B cell (primary cell): ENCODE measurements around the gene GYS1. TPM values are rescaled to one million over a fixed set of nuclear protein-coding genes. Genes with fewer than 3 reads are reported as not detected.

Source experiments
- ATAC-seq: fragments of 200-7000 bp; cut with Tn5 transposase; one replicate; pipeline ENCODE4 v1.10.0; 2021; ENCODE audit warnings: low read depth, mild to moderate bottlenecking, moderate number of reproducible peaks, moderate library complexity
- CTCF ChIA-PET: fragments of 350-600 bp; sonication (Branson Sonifier 250); formaldehyde crosslinking; loops from one replicate; lab custom pipeline; 2021; ENCODE audit warnings: antibody characterized with exemption, inconsistent platforms; lab: Charles Lee
- POLR2A ChIA-PET: fragments of 350-600 bp; sonication (Branson Sonifier 250); formaldehyde crosslinking; loops from one replicate; lab custom pipeline; 2021; ENCODE audit warnings: antibody characterized with exemption; lab: Charles Lee
- DNase-seq: peaks from one replicate; pipeline ENCODE4 v3.0.0; 2013
- H2AFZ ChIP-seq: 2 replicates; pipeline ENCODE4 v1.6.1; 2012; ENCODE audit warnings: mild to moderate bottlenecking, low read depth, low read length; ENCODE audit not compliant: insufficient read depth, poor library complexity, severe bottlenecking
- H3K27ac ChIP-seq, 2 donors: 1 replicate in 1 of 2; 2 replicates in 1 of 2; pipeline ENCODE4 v1.5.1; 2012 to 2013; ENCODE audit warnings: low read length in 2 of 2, mild to moderate bottlenecking in 2 of 2, moderate library complexity in 1 of 2
- H3K27me3 ChIP-seq, 4 experiments: fragments of 200-600 bp in 1 of 4; sonication (generic) in 1 of 4; replicated peaks in 1 of 4; 1 replicate in 2 of 4; 2 replicates in 2 of 4; pipeline versions ENCODE4 v1.6.1 to v1.7.0; 2013 to 2016; ENCODE audit warnings: low read length in 3 of 4, mild to moderate bottlenecking in 2 of 4, mixed read lengths in 1 of 4, moderate library complexity in 1 of 4; ENCODE audit not compliant: insufficient read depth in 4 of 4, control insufficient read depth in 3 of 4; ENCODE audit errors: control extremely low read depth in 1 of 4
- H3K36me3 ChIP-seq, 2 experiments: replicated peaks in 1 of 2; 1 replicate in 1 of 2; 2 replicates in 1 of 2; pipeline versions ENCODE4 v1.6.1 to v1.7.1; 2013; ENCODE audit warnings: low read length in 1 of 2; ENCODE audit not compliant: insufficient read depth in 2 of 2, control insufficient read depth in 1 of 2; ENCODE audit errors: control extremely low read depth in 1 of 2, extremely low read depth in 1 of 2
- H3K4me1 ChIP-seq, 2 donors: fragments of 200-600 bp in 1 of 2; sonication (generic) in 1 of 2; 1 replicate in 1 of 2; 2 replicates in 1 of 2; pipeline versions ENCODE4 v1.5.1 to v1.6.1; 2013 to 2017; ENCODE audit warnings: low read length in 2 of 2; ENCODE audit not compliant: control insufficient read depth in 2 of 2, insufficient read depth in 2 of 2
- H3K4me2 ChIP-seq: replicated peaks from 2 replicates; pipeline ENCODE3; 2012; ENCODE audit warnings: mild to moderate bottlenecking, low read depth, low read length; ENCODE audit not compliant: poor library complexity, severe bottlenecking
- H3K4me3 ChIP-seq, 5 experiments: fragments of 200-600 bp in 1 of 5; sonication (generic) in 1 of 5; 1 replicate in 3 of 5; 2 replicates in 2 of 5; pipeline versions ENCODE4 v1.5.1 to v1.7.0; 2011 to 2016; ENCODE audit warnings: low read length in 4 of 5, mild to moderate bottlenecking in 4 of 5, low read depth in 2 of 5, control low read depth in 1 of 5, moderate library complexity in 1 of 5; ENCODE audit not compliant: insufficient read depth in 1 of 5; ENCODE audit errors: control extremely low read depth in 1 of 5, extremely low read depth in 1 of 5
- H3K79me2 ChIP-seq: fragments of 200-600 bp; sonication (generic); one replicate; pipeline ENCODE4 v1.6.0; 2016; ENCODE audit warnings: low read length; ENCODE audit not compliant: control insufficient read depth, insufficient read depth
- H3K9ac ChIP-seq: fragments of 200-600 bp; sonication (generic); 2 replicates; pipeline ENCODE4 v1.6.1; 2017; ENCODE audit warnings: mild to moderate bottlenecking, low read length, moderate library complexity
- H3K9me3 ChIP-seq, 3 donors: one replicate each; pipeline versions ENCODE4 v1.6.1 to v1.7.1; 2013; ENCODE audit warnings: low read length in 2 of 3; ENCODE audit not compliant: control insufficient read depth in 2 of 3, insufficient read depth in 1 of 3; ENCODE audit errors: control extremely low read depth in 1 of 3
- H4K20me1 ChIP-seq: 2 replicates; pipeline ENCODE4 v1.6.0; 2012; ENCODE audit warnings: mild to moderate bottlenecking, low read length; ENCODE audit not compliant: insufficient read depth, control insufficient read depth, poor library complexity, severe bottlenecking
- H3K27ac Mint-ChIP-seq: one replicate; pipeline ENCODE4 v1.8.0; 2021; ENCODE audit warnings: mixed read lengths
- H3K27me3 Mint-ChIP-seq: one replicate; pipeline ENCODE4 v1.8.0; 2021; ENCODE audit warnings: mixed read lengths
- H3K4me1 Mint-ChIP-seq: one replicate; pipeline ENCODE4 v1.8.0; 2021; ENCODE audit warnings: mixed read lengths
- H3K4me3 Mint-ChIP-seq: one replicate; pipeline ENCODE4 v1.8.0; 2021; ENCODE audit warnings: mixed read lengths
- H3K9me3 Mint-ChIP-seq: one replicate; pipeline ENCODE4 v1.8.0; 2022; ENCODE audit warnings: mixed read lengths; ENCODE audit not compliant: insufficient read depth
- EZH2 ChIP-seq: IDR thresholded peaks from 2 replicates; pipeline ENCODE4 v1.6.1; 2012; ENCODE audit warnings: borderline replicate concordance, low read depth, mild to moderate bottlenecking, moderate library complexity, low read length; ENCODE audit not compliant: insufficient read depth, poor library complexity, severe bottlenecking
- WGBS: methylation state at CpG from one replicate; pipeline ENCODE4 v1.1.5; 2013; ENCODE audit warnings: missing lambda C conversion rate; ENCODE audit not compliant: insufficient coverage; 5-methylcytosine and 5-hydroxymethylcytosine counted together
- intact Hi-C: fragments of 100-400 bp; cut with micrococcal nuclease; formaldehyde crosslinking; loops from one replicate; pipeline ENCODE4 v1.10.0; 2022
- polyA plus RNA-seq: library from polyadenylated mRNA; depleted of rRNA; stranded (reverse); fragments of >200 nt; gene quantifications from 2 replicates; pipeline ENCODE4 v1.2.3, GENCODE V29; 2012
- total RNA-seq, 2 donors: library from RNA; stranded (reverse); fragments of 120-200 nt in 1 of 2; gene quantifications; 1 replicate in 1 of 2; 2 replicates in 1 of 2; pipeline versions ENCODE4 v1.2.3 to v1.2.4, GENCODE V29; 2013 to 2022
- TF ChIP-seq, protein P1 (sequence below): fragments of 200-600 bp; IDR thresholded peaks from one replicate; pipeline ENCODE4 v1.8.0; 2022; ENCODE audit warnings: antibody characterized with exemption, mild to moderate bottlenecking

Gene GYS1
- total and polyA plus RNA-seq, 2 donors (not counting 1 experiment from before 2014, with no cell fraction given) = 28.9 to 62.7 TPM

DNA sequence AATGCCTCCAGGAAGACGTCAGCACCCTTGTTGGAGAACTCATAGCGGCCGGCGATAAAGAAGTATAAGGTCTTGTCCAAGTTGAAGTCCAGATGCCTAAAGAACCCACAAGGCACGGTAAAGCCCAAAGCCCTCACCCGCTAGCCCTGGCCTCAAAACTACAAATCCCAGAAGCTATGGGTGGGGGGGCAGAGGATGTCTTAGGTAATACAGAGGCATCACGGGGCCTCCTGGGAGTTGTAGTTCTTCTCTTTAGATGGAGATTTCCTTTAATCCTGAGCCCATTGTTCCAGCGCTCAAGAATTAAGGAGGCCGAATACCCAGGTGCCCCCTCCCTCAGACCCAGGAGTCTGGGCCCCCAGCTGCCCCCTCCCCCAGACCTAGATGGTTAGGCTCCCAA is 10.8 kb downstream of the GYS1 start:
- Histone ChIP-seq H3K27ac (no peak overlapping the region), H3K4me3 (no peak overlapping the region), H3K9me3 (no peaks in the 10 kb centered on the region), H3K4me1 (no peaks in the 10 kb centered on the region), H2AFZ (no peak overlapping the region), H4K20me1 (no peaks in the 10 kb centered on the region), H3K9ac (no peak overlapping the region), H3K79me2 (no peaks in the 10 kb centered on the region), H3K27me3 (no peaks in the 10 kb centered on the region), H3K36me3 (peaks cover 2 to 13% of the 10 kb centered on the region in 2 experiments), H3K4me2 (no peak overlapping the region)
- Mint-ChIP-seq H3K27me3 (no peaks in the 10 kb centered on the region), H3K9me3 (no peaks in the 10 kb centered on the region), H3K4me1 (peaks cover 3% of the 10 kb centered on the region), H3K27ac (no peak overlapping the region), H3K4me3 (no peak overlapping the region)
- ChIA-PET POLR2A (no interaction called here), CTCF (interaction anchor here (1.6 to 1.7 kb wide), 2 partner anchors 12 to 140 kb away, joined by 4 to 6 read pairs; no protein-coding TSS in a partner anchor)
- intact Hi-C loops = no loop called here
- no peak for TF ChIP-seq EZH2
- TF ChIP-seq, protein P1, sequence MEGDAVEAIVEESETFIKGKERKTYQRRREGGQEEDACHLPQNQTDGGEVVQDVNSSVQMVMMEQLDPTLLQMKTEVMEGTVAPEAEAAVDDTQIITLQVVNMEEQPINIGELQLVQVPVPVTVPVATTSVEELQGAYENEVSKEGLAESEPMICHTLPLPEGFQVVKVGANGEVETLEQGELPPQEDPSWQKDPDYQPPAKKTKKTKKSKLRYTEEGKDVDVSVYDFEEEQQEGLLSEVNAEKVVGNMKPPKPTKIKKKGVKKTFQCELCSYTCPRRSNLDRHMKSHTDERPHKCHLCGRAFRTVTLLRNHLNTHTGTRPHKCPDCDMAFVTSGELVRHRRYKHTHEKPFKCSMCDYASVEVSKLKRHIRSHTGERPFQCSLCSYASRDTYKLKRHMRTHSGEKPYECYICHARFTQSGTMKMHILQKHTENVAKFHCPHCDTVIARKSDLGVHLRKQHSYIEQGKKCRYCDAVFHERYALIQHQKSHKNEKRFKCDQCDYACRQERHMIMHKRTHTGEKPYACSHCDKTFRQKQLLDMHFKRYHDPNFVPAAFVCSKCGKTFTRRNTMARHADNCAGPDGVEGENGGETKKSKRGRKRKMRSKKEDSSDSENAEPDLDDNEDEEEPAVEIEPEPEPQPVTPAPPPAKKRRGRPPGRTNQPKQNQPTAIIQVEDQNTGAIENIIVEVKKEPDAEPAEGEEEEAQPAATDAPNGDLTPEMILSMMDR = no peak
- DNase-seq = no peak
- WGBS = 91% methylated on average over 7 of the region's 9 CpGs
- no peak for ATAC-seq

- TF ChIP-seq EZH2 = no peak
- TF ChIP-seq, protein P1 = no peak
- H3K4me1 Mint-ChIP-seq = peaks cover 4% of the 10 kb centered on the region
- H3K4me3 Mint-ChIP-seq = no peak overlapping the region
- no peaks in the 10 kb centered on the region for H3K27me3 ChIP-seq
- H3K4me3 ChIP-seq = no peak overlapping the region
- no peaks in the 10 kb centered on the region for H4K20me1 ChIP-seq
- no peaks in the 10 kb centered on the region for H3K9me3 Mint-ChIP-seq
- H3K4me2 ChIP-seq = no peak overlapping the region
- ATAC-seq (no peak), DNase-seq (no peak)
- intact Hi-C loops = no loop called here
- no peaks in the 10 kb centered on the region for H3K79me2 ChIP-seq
- no peaks in the 10 kb centered on the region for H3K9me3 ChIP-seq
- WGBS = no CpG with 5 or more reads among the region's 2 CpGs
- H3K9ac ChIP-seq = no peak overlapping the region
- ChIA-PET POLR2A (interaction anchor here (1.3 kb wide), 1 partner anchor 10 kb away, joined by 13 read pairs; no protein-coding TSS in a partner anchor), CTCF (interaction anchor here (0.9 to 1.6 kb wide), 5 partner anchors 10 to 189 kb away, joined by 4 to 6 read pairs (median 5); partner anchors contain the start of gene HSD17B14)
- H3K36me3 ChIP-seq = peaks cover 3 to 17% of the 10 kb centered on the region in 2 experiments
- H3K27ac ChIP-seq = no peak overlapping the region
- no peaks in the 10 kb centered on the region for H3K4me1 ChIP-seq
- no peaks in the 10 kb centered on the region for H3K27me3 Mint-ChIP-seq
- no peak overlapping the region for H2AFZ ChIP-seq
- no peak overlapping the region for H3K27ac Mint-ChIP-seq
Measured at GRCh38 chr19:48977061-48977460, 16.0 kb downstream of the GYS1 start.
